Dermis lymphatic vessel endothelial cell (primary cell): ENCODE results near the gene NLRP8. TPM values are rescaled to one million over a fixed set of nuclear protein-coding genes. Genes with fewer than 3 reads are reported as not detected.

Source experiments
- total RNA-seq: library from RNA; depleted of rRNA; stranded (reverse); fragments of >200 nt; gene quantifications from 2 replicates; pipeline ENCODE4 v1.2.1, GENCODE V29; 2014

The NLRP8 gene
- not detected in 2 replicates for total RNA-seq

DNA sequence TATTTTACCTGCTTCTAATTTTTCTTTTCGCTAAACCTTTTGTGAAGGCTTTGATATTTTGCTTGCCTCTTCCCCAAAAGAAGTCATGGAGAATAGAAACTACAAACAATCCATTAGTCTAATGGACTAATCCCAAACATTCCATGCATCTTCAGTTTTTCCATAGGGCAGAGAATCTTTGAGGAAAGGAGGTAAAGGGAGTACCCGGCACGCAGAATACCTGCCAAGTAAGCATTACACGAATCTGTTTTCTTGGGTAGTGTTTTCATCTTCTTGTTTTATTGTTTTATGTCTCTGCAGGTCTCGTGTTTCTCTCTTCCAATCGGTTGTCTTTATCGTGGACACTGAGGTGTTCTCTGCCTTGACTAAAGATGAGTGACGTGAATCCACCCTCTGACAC lies at the start of gene NLRP8:
TSS of gene NLRP8 (plus strand) at position 301 of the 400 bp plus-strand sequence.

DNA sequence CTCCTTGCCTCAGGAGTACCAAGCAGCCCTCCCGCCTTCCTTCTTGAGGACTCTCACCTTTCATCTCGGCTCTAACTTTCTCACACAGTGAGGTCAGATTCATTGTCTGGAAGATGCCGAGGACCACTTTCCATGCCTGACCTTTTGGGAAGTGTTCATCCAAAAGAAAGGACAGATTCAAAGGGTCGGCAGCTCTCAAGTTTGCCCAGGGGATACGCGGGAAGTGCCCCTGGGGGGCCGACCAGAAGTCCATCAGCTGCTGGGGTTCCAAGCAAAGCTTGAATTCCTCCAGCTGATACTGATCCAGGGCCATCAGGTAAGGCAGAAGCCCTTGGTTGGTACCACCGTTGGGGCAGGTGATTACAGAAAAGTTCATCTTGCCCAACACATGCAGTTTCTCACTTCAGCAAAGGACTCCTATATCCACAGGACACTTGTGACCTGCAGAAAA lies 15.7 kb upstream of the NLRP8 start, which contains the start of gene NLRP13:
TSS of gene NLRP13 (minus strand) at position 401 of the 451 bp plus-strand sequence. CDS start at position 376, 25 bp downstream.

GRCh38 chr19:55986487-55986886 lies 38.9 kb downstream of the NLRP8 start, which contains the start of gene NLRP5:
NLRP5 (plus strand) TSS chr19:55986775.

Other genes with a start within 250 kb of the NLRP8 start
- not detected in 2 replicates for gene NLRP9, start 209.4 kb upstream of the NLRP8 start, total RNA-seq
- gene RFPL4A, start 188.7 kb upstream of the NLRP8 start, total RNA-seq, result 0.87 TPM in 1 of 2 replicates, not detected in the other
- not detected in 2 replicates for gene RFPL4AL1, start 178.7 kb upstream of the NLRP8 start, total RNA-seq
- gene NLRP11, start 115.8 kb upstream of the NLRP8 start, total RNA-seq, result under 0.01 and 0.11 TPM in 2 replicates
- not detected in 2 replicates for gene NLRP4, start 111.3 kb upstream of the NLRP8 start, total RNA-seq
- not detected in 2 replicates for gene NLRP13, start 15.5 kb upstream of the NLRP8 start, total RNA-seq
- gene NLRP5, start 38.9 kb downstream of the NLRP8 start, total RNA-seq, result not detected in 2 replicates
- 25.8 and 26.3 TPM in 2 replicates for gene ZNF787, start 173.5 kb downstream of the NLRP8 start, total RNA-seq
- 9.2 and 11.2 TPM in 2 replicates for gene ZNF444, start 193.5 kb downstream of the NLRP8 start, total RNA-seq
- not detected in 2 replicates for gene GALP, start 228.2 kb downstream of the NLRP8 start, total RNA-seq
- 0.11 TPM in 1 of 2 replicates, not detected in the other for gene ZSCAN5B, start 250.0 kb downstream of the NLRP8 start, total RNA-seq